HG02642 (cell line): Measurements from ENCODE around the gene HNRNPL.
A peak's percentile ranks its signal among the peaks of the same experiment; 100 is the strongest.
"Not testable (repeated sequence)": the region's sequence is repeated elsewhere in the genome, so short reads cannot be mapped to it uniquely, and the experiment has no call there.

Experiments used
- ATAC-seq: cut with Tn5 transposase; IDR thresholded peaks from one replicate; pipeline ENCODE4 v1.9.1; 2021; ENCODE audit warnings: mild to moderate bottlenecking; ENCODE audit not compliant: unreplicated experiment, poor library complexity

Gene HNRNPL

DNA sequence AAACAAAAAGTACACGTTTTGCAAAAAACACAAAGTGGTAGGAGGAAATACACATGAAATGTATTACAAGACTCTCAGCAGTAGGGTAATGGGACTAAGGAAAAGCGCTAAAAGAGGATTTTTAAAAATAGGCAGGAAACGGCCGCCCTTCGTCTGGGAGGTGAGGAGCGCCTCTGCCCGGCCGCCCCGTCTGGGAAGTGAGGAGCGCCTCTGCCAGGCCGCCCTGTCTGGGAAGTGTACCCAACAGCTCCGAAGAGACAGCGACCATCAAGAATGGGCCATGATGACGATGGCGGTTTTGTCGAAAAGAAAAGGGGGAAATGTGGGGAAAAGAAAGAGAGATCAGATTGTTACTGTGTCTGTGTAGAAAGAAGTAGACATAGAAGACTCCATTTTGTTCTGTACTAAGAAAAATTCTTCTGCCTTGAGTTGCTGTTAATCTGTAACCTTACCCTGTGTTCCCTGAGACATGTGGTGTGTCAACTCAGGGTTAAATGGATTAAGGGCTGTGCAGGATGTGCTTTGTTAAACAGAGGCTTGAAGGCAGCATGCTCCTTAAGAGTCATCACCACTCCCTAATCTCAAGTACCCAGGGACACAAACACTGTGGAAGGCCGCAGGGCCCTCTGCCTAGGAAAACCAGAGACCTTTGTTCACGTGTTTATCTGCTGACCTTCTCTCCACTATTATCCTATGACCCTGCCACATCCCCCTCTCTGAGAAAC, 42.2 kb downstream of the HNRNPL start:
- ATAC-seq, result not testable (repeated sequence)

- no peak for ATAC-seq
Observed at GRCh38 chr19:38806371-38806770, 43.4 kb downstream of the HNRNPL start.

DNA sequence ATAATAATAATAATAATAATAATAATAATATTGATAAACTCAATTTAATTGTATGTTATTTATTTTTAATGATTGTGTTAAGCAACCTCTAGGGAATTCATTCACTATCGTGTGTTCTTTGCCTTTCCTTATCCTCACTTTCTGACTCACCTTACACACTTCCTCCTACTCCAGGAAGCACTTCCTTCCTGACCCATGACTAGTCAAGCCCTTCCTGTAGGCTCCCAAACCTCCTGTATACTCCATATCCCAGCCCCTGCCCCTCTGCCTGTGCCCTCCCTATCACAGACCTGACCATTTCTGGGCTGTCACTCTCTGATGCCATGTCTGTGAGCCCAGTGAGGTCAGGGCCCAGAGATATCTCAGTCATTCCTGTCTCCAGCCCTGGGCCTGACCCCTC, 44.6 kb downstream of the HNRNPL start:
- no peak for ATAC-seq

DNA sequence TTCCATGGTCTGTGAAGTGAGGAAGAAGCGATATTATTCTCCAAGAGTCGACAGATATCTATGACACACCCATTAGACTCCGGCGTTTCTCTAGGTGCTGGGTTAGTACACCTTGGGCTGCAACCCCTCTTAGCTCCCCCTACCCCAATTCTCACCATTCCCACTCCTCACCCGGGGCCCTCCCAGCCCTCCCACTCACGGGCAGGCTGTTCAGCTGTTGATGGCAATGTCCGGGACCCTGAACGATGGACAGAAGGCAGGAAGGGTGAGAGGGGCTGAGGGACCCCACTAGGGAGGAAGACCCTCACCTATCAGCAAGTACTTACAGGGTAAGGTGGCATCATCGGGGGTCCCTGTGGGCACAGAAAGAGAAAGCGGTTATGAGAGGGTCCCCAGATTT, 46.2 kb downstream of the HNRNPL start:
- no peak for ATAC-seq

- no peak for ATAC-seq
Observed at GRCh38 chr19:38801359-38802095, 48.3 kb downstream of the HNRNPL start.

- ATAC-seq, result no peak
Observed at GRCh38 chr19:38800577-38801347, 49.0 kb downstream of the HNRNPL start.

- ATAC-seq, result no peak
Observed at GRCh38 chr19:38799104-38799503, 50.7 kb downstream of the HNRNPL start.

DNA sequence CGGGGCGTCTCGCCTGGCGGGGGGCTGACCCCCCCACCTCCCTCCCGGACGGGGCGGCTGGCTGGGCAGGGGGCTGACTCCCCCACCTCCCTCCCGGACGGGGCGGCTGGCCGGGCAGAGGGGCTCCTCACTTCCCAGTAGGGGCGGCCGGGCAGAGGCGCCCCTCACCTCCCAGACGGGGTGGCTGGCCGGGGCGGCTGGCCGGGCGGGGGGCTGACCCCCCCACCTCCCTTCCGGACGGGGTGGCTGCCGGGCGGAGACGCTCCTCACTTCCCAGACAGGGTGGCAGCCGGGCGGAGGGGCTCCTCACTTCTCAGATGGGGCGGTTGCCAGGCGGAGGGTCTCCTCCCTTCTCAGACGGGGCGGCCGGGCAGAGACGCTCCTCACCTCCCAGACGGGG, 52.0 kb downstream of the HNRNPL start:
- ATAC-seq, result not testable (repeated sequence)

GRCh38 chr19:38796154-38796553, 53.6 kb downstream of the HNRNPL start:
- ATAC-seq, result no peak

- ATAC-seq, result no peak
Observed at GRCh38 chr19:38795549-38795948, 54.2 kb downstream of the HNRNPL start.

GRCh38 chr19:38793671-38794070, 56.1 kb downstream of the HNRNPL start:
- ATAC-seq, result no peak

DNA sequence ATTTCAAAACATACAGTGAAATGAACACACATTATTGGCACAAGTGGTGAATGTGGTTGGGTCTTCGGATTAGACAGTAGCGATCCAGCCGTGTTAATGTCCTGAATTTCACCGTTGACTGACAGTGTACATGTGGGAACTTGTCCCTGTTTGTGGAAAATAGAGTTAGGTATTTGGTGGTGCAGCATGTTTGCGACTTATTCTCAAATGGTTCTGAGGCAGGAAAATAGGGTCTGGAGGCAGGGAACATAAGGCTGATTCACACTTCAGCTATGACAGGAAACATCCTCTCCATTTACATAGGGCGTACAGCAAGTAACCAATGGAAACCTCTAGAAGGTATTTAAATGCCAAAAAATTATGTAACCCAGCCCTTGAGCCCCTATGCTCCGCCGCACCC, 56.6 kb downstream of the HNRNPL start:
- no peak for ATAC-seq

DNA sequence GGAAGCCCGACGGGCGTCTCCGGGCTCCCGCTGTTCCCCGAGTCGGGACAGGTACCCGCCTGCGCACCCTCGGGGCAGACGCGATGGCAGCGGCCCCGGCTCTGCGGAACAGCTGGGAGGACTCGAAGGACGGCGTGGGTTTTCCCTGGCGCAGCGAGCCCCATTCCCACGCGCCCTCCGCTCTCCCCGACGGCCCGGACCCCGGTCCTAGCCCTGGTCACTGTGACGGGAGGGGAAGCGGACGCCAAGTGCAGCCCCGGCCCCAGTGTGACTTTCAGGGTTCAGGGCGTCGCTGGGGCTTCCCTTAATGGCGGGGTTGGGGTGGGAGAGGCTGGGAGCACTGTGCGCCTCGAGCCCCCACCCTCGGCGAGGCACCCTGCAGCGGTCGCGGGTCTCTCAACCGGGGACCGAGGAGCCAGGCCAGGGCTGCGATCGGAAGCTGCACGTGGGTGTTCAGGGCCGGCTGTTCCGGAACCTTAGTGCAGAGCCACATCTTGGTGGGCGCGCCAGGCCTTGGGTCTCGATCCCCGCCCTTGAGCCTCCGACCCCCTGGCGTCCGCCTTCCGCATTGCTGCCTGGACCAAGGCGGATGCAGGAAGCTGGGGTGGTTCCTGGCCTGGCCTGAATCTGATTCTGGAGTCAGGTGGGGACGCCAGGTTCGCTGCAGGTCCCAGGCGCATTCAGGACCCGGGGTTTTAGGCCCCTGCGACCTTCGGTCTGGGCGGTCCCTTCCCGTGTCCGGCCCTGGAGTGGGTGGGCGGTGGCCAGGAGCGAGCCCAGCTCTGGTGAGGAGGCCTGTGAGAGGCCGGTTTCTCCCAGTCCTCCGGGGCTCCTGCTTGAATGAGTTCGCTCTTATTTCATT, 57.3 kb downstream of the HNRNPL start:
- ATAC-seq, result no peak

- ATAC-seq, result peak; percentile 59
Observed at GRCh38 chr19:38791451-38792064, 58.2 kb downstream of the HNRNPL start.

DNA sequence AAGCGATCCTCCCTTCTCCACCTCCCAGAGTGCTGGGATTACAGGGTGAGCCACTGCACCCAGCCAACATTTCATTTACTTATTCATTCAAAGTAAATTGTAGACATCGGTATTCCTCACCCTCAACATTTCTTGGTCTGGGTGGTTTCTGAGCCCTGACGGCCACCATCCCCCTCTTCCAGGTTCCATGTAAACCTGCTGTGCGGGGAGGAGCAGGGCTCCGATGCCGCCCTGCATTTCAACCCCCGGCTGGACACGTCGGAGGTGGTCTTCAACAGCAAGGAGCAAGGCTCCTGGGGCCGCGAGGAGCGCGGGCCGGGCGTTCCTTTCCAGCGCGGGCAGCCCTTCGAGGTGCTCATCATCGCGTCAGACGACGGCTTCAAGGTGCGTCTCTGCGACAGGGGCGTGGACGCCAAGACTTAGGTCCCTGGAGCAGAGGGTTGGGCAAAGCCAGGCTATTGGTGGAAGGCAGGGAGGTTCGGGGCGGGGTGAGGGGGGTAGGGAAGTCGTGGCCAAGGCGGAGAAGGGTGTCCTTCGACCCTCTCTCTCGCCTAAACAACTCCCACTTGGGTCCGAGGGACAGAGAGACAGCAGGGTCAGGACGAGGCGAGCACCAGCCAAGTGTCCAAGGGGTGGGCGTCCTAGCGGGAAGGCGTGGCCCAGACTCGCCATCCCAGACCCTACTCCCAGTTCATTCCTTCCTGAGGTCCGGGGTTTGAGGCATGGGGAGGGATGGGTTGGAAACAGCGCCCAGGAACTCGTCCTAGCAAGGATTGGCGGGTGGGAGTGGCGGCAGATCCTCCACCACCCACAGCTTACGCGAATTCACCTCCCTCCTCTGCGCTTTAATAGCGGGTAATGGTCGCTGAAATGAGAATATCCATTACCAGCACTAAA, 59.0 kb downstream of the HNRNPL start:
- ATAC-seq, result not testable (repeated sequence)

DNA sequence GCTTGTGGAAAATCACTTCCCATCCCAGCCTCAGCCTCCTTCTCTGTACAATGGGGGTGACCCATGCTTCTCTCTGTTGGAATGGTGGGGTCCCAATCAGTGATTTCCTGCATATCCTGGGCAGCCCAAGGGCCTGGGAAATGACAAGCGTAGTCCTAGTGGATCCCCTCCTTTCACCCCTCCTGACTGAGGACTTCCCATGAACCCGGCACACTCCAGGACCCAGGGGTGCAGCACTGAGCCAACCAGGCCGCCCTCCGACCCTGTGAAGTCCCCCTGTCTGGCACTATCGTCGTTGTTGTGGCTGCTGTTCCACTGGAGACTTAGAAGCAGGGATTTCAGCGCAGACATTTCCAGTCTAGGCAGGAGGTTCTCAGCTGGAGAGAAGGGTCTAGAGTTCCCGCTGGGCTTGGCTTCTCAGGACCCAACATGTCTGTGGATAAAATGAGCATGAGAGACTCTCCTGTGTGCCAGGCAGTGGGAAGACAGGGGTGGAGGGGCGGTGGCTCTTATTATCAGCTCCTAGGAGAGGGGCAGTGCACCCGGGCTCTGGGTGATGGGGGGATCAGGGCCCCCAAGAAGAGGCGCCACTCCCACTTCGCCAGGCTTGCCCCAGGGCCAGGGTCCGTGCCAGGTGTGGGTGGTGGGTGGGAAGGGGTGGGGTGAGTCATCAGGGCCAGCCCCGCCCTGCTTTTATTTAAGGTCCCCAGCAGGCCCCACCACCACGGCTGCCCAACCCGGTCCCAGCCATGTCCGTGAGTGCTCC, 61.1 kb downstream of the HNRNPL start, which contains the start of gene LGALS7B:
Gene LGALS7B (plus strand): TSS at position 723 of the 766 bp plus-strand sequence. CDS start 27 bp downstream, at position 750.
- ATAC-seq, result no peak

DNA sequence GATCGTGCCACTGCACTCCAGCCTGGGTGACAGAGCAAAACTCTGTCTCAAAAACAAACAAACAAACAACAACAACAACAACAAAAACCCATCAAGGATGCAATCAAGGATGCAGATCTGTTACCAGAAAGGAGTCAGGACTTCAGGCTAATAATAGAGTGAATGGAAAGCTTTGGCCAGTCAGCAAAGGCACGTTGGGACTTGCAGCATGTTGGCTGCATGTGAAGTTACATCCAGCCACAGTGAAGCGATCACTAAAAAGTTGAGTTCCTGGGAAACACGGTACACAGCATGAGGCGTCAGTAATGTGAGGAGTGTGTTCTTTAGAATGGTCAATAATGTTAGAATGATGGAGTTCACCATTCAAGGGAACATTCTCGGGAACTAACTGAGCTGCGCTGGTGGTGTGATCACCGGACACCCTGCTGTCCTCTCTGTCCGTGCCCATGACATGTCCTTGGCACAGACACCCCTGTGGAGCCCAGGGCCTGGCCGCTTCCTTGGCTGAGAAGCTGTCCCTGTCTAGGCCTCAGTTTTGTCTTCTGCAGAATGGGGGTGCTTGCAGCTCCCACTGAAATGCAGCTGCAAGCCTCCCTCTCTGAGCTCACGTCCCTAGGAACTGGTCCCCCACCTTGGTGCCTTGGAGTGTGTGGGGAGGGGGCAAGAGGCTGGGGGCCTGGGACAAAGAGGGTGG, 63.1 kb downstream of the HNRNPL start:
- ATAC-seq, result no peak
